Chondrocyte (in vitro differentiated cells): Measurements from ENCODE around the gene APOA1. TPM values are rescaled to one million over a fixed set of nuclear protein-coding genes. Genes with fewer than 3 reads are reported as not detected.

Source experiments
- DNase-seq: peaks from one replicate; pipeline ENCODE4 v3.0.0; 2021; ENCODE audit warnings: mixed read lengths, low spot score
- H3K27ac Mint-ChIP-seq: one replicate; pipeline ENCODE4 v1.8.0; 2021; ENCODE audit warnings: mild to moderate bottlenecking, moderate library complexity, mixed read lengths; ENCODE audit not compliant: unreplicated experiment
- H3K27me3 Mint-ChIP-seq: 2 replicates; pipeline ENCODE4 v1.8.0; 2021; ENCODE audit warnings: low read depth, mixed read lengths
- H3K36me3 Mint-ChIP-seq: 2 replicates; pipeline ENCODE4 v1.8.0; 2021; ENCODE audit warnings: low read depth, mixed read lengths
- H3K4me1 Mint-ChIP-seq: 2 replicates; pipeline ENCODE4 v1.8.0; 2021; ENCODE audit warnings: low read depth, mild to moderate bottlenecking, mixed read lengths
- H3K4me3 Mint-ChIP-seq: one replicate; pipeline ENCODE4 v1.8.0; 2021; ENCODE audit warnings: mild to moderate bottlenecking, moderate library complexity, mixed read lengths; ENCODE audit not compliant: unreplicated experiment
- H3K9me3 Mint-ChIP-seq: 2 replicates; pipeline ENCODE4 v1.8.0; 2021; ENCODE audit warnings: low read depth, mixed read lengths
- CTCF ChIP-seq: fragments of 200-600 bp; sonication (generic); IDR thresholded peaks from 2 replicates; pipeline ENCODE4 v1.5.0; 2021; ENCODE audit warnings: antibody characterized with exemption, mild to moderate bottlenecking, moderate library complexity
- total RNA-seq: library from RNA; stranded (reverse); gene quantifications from 3 replicates; pipeline ENCODE4 v1.2.1, GENCODE V29; 2021

APOA1 gene
- total RNA-seq, 1 donor from 2014 or later, result not detected

- Mint-ChIP-seq H3K4me1 (peaks cover 22% of the 10 kb centered on the region), H3K4me3 (no peak overlapping the region), H3K9me3 (no peaks in the 10 kb centered on the region), H3K36me3 (peaks cover 2% of the 10 kb centered on the region), H3K27ac (no peak overlapping the region), H3K27me3 (no peaks in the 10 kb centered on the region)
- TF ChIP-seq CTCF, result no peak
- no peak for DNase-seq
Observed at GRCh38 chr11:116790167-116791001, 47.0 kb downstream of the APOA1 start.

- Mint-ChIP-seq H3K9me3 (no peaks in the 10 kb centered on the region), H3K4me1 (peaks cover 22% of the 10 kb centered on the region), H3K27me3 (no peaks in the 10 kb centered on the region), H3K36me3 (peaks cover 14% of the 10 kb centered on the region), H3K4me3 (no peak overlapping the region), H3K27ac (no peak overlapping the region)
- no peak for TF ChIP-seq CTCF
- no peak for DNase-seq
Observed at GRCh38 chr11:116788975-116789374, 48.4 kb downstream of the APOA1 start.

GRCh38 chr11:116788534-116788933 lies 48.9 kb downstream of the APOA1 start:
- Mint-ChIP-seq H3K4me1 (peaks cover 22% of the 10 kb centered on the region), H3K9me3 (no peaks in the 10 kb centered on the region), H3K4me3 (peak overlapping the region; percentile 99), H3K36me3 (peaks cover 14% of the 10 kb centered on the region), H3K27ac (peak overlapping the region; percentile 98), H3K27me3 (no peaks in the 10 kb centered on the region)
- DNase-seq, result no peak
- no peak for TF ChIP-seq CTCF

DNA sequence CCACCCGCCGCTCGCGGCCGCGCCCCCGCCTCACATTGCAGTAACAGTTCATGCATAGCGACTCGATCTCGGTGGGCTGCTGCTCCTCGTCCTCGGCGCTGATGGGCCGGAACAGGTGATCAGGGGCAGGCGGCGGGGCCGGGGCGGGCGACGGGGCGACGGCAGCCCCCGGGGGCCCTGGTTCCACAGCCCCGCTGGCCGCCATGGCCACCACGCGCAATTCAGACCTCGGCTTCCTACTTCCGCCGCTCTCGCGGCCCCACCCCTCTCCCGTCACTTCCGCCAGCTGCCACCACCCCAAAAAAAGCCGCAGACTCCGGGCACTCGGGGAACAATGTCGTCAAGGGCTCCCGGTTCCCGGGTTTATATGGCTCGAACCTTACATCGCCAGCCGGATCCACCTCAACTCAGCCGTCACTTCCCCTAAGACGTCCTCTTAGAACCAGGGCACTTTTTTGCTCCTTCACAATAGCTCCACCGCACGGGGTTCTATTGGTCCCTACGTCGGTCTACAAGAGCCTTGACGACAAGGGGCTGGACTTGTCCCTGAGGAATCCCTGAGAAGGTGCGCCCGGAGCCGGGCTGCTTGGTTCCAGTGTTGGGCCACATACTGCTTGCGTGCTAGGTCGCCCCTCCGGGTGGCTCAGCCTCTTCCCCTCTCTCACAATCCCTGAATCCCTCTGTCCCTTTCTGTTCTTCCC lies 49.5 kb downstream of the APOA1 start, which contains the start of gene ZPR1:
Gene ZPR1 (minus strand): TSS at position 238 of the 701 bp plus-strand sequence. CDS start 33 bp downstream, at position 205.
- Mint-ChIP-seq H3K4me1 (peaks cover 22% of the 10 kb centered on the region), H3K4me3 (peak within 1 kb of the TSS; percentile 99), H3K36me3 (peaks cover 18% of the 10 kb centered on the region), H3K27me3 (no peaks in the 10 kb centered on the region), H3K9me3 (no peaks in the 10 kb centered on the region), H3K27ac (peak within 1 kb of the TSS; percentile 98)
- no peak for DNase-seq
- peak; percentile 22 for TF ChIP-seq CTCF

DNA sequence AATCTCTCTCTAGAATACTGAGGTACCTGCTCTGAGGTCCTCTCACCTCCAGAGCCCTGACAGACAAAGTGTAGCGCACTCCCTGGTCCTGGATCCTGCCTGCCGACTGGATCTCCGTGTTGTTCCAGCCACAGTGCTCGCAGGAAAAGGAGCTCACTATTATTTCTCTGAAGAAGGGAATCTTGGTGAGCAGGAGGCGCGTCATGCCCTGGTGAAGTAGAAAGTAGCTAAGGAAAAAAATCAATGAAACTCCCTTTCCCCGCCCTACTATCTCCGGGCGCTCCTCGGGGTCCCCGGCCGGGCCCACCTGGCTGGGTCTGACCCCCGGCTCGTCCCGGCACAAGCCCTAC lies 50.0 kb downstream of the APOA1 start:
- no peak for DNase-seq
- no peaks in the 10 kb centered on the region for H3K27me3 Mint-ChIP-seq
- no peak for TF ChIP-seq CTCF
- peaks cover 22% of the 10 kb centered on the region for H3K36me3 Mint-ChIP-seq
- peak overlapping the region; percentile 99 for H3K4me3 Mint-ChIP-seq
- no peaks in the 10 kb centered on the region for H3K9me3 Mint-ChIP-seq
- peaks cover 22% of the 10 kb centered on the region for H3K4me1 Mint-ChIP-seq
- peak overlapping the region; percentile 79 for H3K27ac Mint-ChIP-seq
